GM21526 (cell line): ENCODE measurements around the gene NCR2.

Experiments
- ATAC-seq: cut with Tn5 transposase; IDR thresholded peaks from one replicate; pipeline ENCODE4 v1.9.1; 2021; ENCODE audit warnings: moderate library complexity; ENCODE audit not compliant: unreplicated experiment, low FRiP score

NCR2 gene

DNA sequence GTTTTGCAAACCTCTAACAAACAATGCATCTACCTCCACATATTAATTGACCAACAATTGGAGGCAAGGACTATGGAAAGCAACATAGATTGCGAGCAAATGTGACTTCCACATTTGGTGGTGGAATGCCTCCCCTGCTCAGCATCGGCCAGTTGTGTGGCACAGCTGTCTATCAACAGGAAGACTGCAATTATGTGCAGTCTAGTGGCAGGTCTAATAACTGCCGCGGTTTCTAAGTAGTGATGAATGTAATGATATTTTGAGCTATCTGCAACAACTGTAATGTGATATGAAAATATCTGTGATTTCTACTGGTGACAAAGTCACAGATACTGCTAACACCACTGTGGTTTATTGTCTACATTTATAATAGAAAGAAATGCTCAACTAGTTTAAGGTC is 56.8 kb downstream of the NCR2 start:
- no peak for ATAC-seq

DNA sequence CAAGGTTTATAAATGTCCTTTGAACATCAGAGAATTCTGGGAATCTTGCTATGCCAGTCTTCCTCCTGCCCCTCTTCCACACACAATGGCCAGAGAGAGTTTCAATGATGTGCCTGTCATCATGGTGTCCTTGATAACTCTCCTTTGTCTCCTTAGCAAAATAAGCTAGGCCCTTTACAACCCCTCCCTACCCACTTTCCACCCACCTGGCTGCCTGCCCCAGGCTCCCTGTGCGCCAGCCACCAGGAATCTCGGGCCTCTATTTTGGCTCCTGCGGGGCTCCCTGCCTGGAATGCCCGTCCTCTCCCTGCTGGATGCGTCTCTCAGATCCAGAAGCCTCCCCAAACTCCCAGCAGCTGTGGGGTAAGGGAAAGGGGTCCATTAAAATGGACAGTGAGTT is 60.9 kb downstream of the NCR2 start:
- ATAC-seq = no peak

DNA sequence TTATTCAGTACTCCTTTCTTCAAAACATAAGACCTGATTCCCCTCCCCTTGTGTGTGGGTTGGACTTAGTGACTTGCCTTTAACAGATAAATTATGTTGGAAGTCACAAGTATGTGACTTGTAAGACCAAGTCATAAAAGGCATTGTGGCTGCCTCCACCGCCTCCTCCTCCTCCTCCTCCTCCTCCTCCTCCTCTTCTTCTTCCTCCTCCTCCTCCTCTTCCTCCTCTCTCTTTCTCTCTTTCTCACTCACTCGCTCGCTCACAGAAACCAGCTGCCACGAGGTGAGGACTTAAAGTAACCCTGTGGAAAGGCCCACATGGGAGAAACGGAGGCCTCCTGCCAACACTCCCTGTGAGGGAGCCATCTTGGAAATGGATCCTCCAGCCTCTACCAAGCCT is 64.0 kb downstream of the NCR2 start:
- no peak for ATAC-seq
